Mononuclear cell (primary cell): ENCODE results near the gene DNAJC15. TPM values are rescaled to one million over a fixed set of nuclear protein-coding genes. Genes with fewer than 3 reads are reported as not detected.

ENCODE experiments used
- H3K27me3 ChIP-seq: 2 replicates; pipeline ENCODE4 v1.6.0; 2011; ENCODE audit warnings: low read length, control low read depth; ENCODE audit not compliant: insufficient read depth
- H3K4me1 ChIP-seq: 2 replicates; pipeline ENCODE4 v1.5.1; 2011; ENCODE audit warnings: mild to moderate bottlenecking, low read length, control low read depth; ENCODE audit not compliant: insufficient read depth
- H3K4me3 ChIP-seq: 2 replicates; pipeline ENCODE4 v1.5.1; 2011; ENCODE audit warnings: mild to moderate bottlenecking, low read length, moderate library complexity
- H3K9me3 ChIP-seq: 2 replicates; pipeline ENCODE4 v1.5.1; 2011; ENCODE audit warnings: low read depth, mild to moderate bottlenecking, control low read depth, low read length
- total RNA-seq: library from RNA; depleted of rRNA; stranded (reverse); fragments of >200 nt; gene quantifications from one replicate; pipeline ENCODE4 v1.2.3, GENCODE V29; 2012

DNAJC15 gene
- total RNA-seq, 1 donor: 11.1 TPM

- H3K27me3 ChIP-seq: no peaks in the 10 kb centered on the region
- H3K9me3 ChIP-seq: no peaks in the 10 kb centered on the region
Measured at GRCh38 chr13:43129066-43129465, 105.7 kb downstream of the DNAJC15 start.

GRCh38 chr13:43129511-43130110, 106.2 kb downstream of the DNAJC15 start:
- peaks cover 5% of the 10 kb centered on the region for H3K4me1 ChIP-seq
- no peak overlapping the region for H3K4me3 ChIP-seq
- no peaks in the 10 kb centered on the region for H3K27me3 ChIP-seq
- no peaks in the 10 kb centered on the region for H3K9me3 ChIP-seq

More at GRCh38 chr13:43129066-43129465, 105.7 kb downstream of the DNAJC15 start:
- Histone ChIP-seq H3K4me3 (no peak overlapping the region), H3K4me1 (peaks cover 5% of the 10 kb centered on the region)

- no peaks in the 10 kb centered on the region for H3K27me3 ChIP-seq
- H3K9me3 ChIP-seq: no peaks in the 10 kb centered on the region
- H3K4me1 ChIP-seq: peaks cover 5% of the 10 kb centered on the region
- no peak overlapping the region for H3K4me3 ChIP-seq
Measured at GRCh38 chr13:43132257-43132656, 108.9 kb downstream of the DNAJC15 start.

- Histone ChIP-seq H3K4me1 (peaks cover 3% of the 10 kb centered on the region), H3K9me3 (no peaks in the 10 kb centered on the region), H3K27me3 (no peaks in the 10 kb centered on the region), H3K4me3 (no peak overlapping the region)
Measured at GRCh38 chr13:43132911-43133310, 109.5 kb downstream of the DNAJC15 start.

- no peaks in the 10 kb centered on the region for H3K9me3 ChIP-seq
- H3K27me3 ChIP-seq: no peaks in the 10 kb centered on the region
- H3K4me3 ChIP-seq: no peak overlapping the region
- H3K4me1 ChIP-seq: no peaks in the 10 kb centered on the region
Measured at GRCh38 chr13:43133792-43134191, 110.4 kb downstream of the DNAJC15 start.

GRCh38 chr13:43134868-43135267, 111.5 kb downstream of the DNAJC15 start:
- H3K27me3 ChIP-seq: no peaks in the 10 kb centered on the region
- H3K9me3 ChIP-seq: no peaks in the 10 kb centered on the region
- no peak overlapping the region for H3K4me3 ChIP-seq
- H3K4me1 ChIP-seq: no peaks in the 10 kb centered on the region

- H3K9me3 ChIP-seq: no peaks in the 10 kb centered on the region
Measured at GRCh38 chr13:43135516-43135915, 112.1 kb downstream of the DNAJC15 start.

GRCh38 chr13:43136920-43137575, 113.7 kb downstream of the DNAJC15 start:
- Histone ChIP-seq H3K9me3 (no peaks in the 10 kb centered on the region), H3K27me3 (no peaks in the 10 kb centered on the region), H3K4me1 (no peaks in the 10 kb centered on the region), H3K4me3 (no peak overlapping the region)

More at GRCh38 chr13:43135516-43135915, 112.1 kb downstream of the DNAJC15 start:
- Histone ChIP-seq H3K4me3 (no peak overlapping the region), H3K27me3 (no peaks in the 10 kb centered on the region), H3K4me1 (no peaks in the 10 kb centered on the region)

- H3K4me1 ChIP-seq: no peaks in the 10 kb centered on the region
- H3K4me3 ChIP-seq: no peak overlapping the region
- H3K27me3 ChIP-seq: no peaks in the 10 kb centered on the region
- no peaks in the 10 kb centered on the region for H3K9me3 ChIP-seq
Measured at GRCh38 chr13:43139211-43139610, 115.8 kb downstream of the DNAJC15 start.

- Histone ChIP-seq H3K27me3 (no peaks in the 10 kb centered on the region), H3K9me3 (no peaks in the 10 kb centered on the region), H3K4me1 (no peaks in the 10 kb centered on the region), H3K4me3 (no peak overlapping the region)
Measured at GRCh38 chr13:43139921-43140320, 116.5 kb downstream of the DNAJC15 start.

GRCh38 chr13:43140985-43141384, 117.6 kb downstream of the DNAJC15 start:
- no peak overlapping the region for H3K4me3 ChIP-seq
- H3K9me3 ChIP-seq: no peaks in the 10 kb centered on the region
- H3K4me1 ChIP-seq: no peaks in the 10 kb centered on the region
- H3K27me3 ChIP-seq: no peaks in the 10 kb centered on the region

GRCh38 chr13:43141685-43142084, 118.3 kb downstream of the DNAJC15 start:
- no peaks in the 10 kb centered on the region for H3K9me3 ChIP-seq
- H3K27me3 ChIP-seq: no peaks in the 10 kb centered on the region
- H3K4me3 ChIP-seq: no peak overlapping the region
- no peaks in the 10 kb centered on the region for H3K4me1 ChIP-seq

GRCh38 chr13:43143591-43143990, 120.2 kb downstream of the DNAJC15 start:
- peaks cover 6% of the 10 kb centered on the region for H3K27me3 ChIP-seq
- H3K9me3 ChIP-seq: no peaks in the 10 kb centered on the region
- no peak overlapping the region for H3K4me3 ChIP-seq
- no peaks in the 10 kb centered on the region for H3K4me1 ChIP-seq

GRCh38 chr13:43145534-43146196, 122.3 kb downstream of the DNAJC15 start:
- peaks cover 6% of the 10 kb centered on the region for H3K27me3 ChIP-seq
- no peak overlapping the region for H3K4me3 ChIP-seq
- H3K4me1 ChIP-seq: no peaks in the 10 kb centered on the region
- H3K9me3 ChIP-seq: no peaks in the 10 kb centered on the region

GRCh38 chr13:43146400-43146799, 123.0 kb downstream of the DNAJC15 start:
- H3K9me3 ChIP-seq: no peaks in the 10 kb centered on the region
- H3K27me3 ChIP-seq: peaks cover 6% of the 10 kb centered on the region
- no peaks in the 10 kb centered on the region for H3K4me1 ChIP-seq
- H3K4me3 ChIP-seq: no peak overlapping the region
